H9 (cell line): ENCODE data around the gene DNAI2. TPM values are rescaled to one million over a fixed set of nuclear protein-coding genes. Genes with fewer than 3 reads are reported as not detected.

ENCODE experiments used
- DNase-seq: peaks from one replicate; pipeline ENCODE4 v3.0.0-alpha.2; 2017
- H2AFZ ChIP-seq: one replicate; pipeline ENCODE4 v1.6.1; 2013; ENCODE audit warnings: mild to moderate bottlenecking, low read length, control low read depth, moderate library complexity
- H2AK5ac ChIP-seq: 2 replicates; pipeline ENCODE4 v1.6.1; 2013; ENCODE audit warnings: low read length, control low read depth, mixed read lengths; ENCODE audit not compliant: insufficient read length
- H2BK120ac ChIP-seq: one replicate; pipeline ENCODE4 v1.6.1; 2013; ENCODE audit warnings: low read depth, mild to moderate bottlenecking, low read length, control low read depth, inconsistent platforms; ENCODE audit not compliant: poor library complexity, severe bottlenecking
- H2BK12ac ChIP-seq: 2 replicates; pipeline ENCODE4 v1.6.1; 2013; ENCODE audit warnings: low read length, control low read depth, mixed read lengths, low read depth; ENCODE audit not compliant: insufficient read length
- H2BK15ac ChIP-seq: 2 replicates; pipeline ENCODE4 v1.6.1; 2013; ENCODE audit warnings: low read depth, low read length, control low read depth
- H2BK20ac ChIP-seq: one replicate; pipeline ENCODE4 v1.6.1; 2013; ENCODE audit warnings: low read depth, mild to moderate bottlenecking, low read length, control low read depth, inconsistent platforms; ENCODE audit not compliant: poor library complexity, severe bottlenecking
- H2BK5ac ChIP-seq: 2 replicates; pipeline ENCODE4 v1.6.1; 2013; ENCODE audit warnings: low read length, control low read depth, mixed read lengths; ENCODE audit not compliant: insufficient read length
- H3K14ac ChIP-seq: 2 replicates; pipeline ENCODE4 v1.6.1; 2013; ENCODE audit warnings: low read length, control low read depth; ENCODE audit not compliant: insufficient read depth
- H3K18ac ChIP-seq: 2 replicates; pipeline ENCODE4 v1.6.1; 2013; ENCODE audit warnings: low read depth, mild to moderate bottlenecking, mixed read lengths, low read length, control low read depth; ENCODE audit not compliant: insufficient read length
- H3K23ac ChIP-seq: 2 replicates; pipeline ENCODE4 v1.6.1; 2013; ENCODE audit warnings: low read length, control low read depth, mixed read lengths, low read depth; ENCODE audit not compliant: insufficient read length
- H3K23me2 ChIP-seq: 2 replicates; pipeline ENCODE4 v1.6.1; 2013; ENCODE audit warnings: low read depth, mild to moderate bottlenecking, mixed read lengths, low read length, control low read depth; ENCODE audit not compliant: insufficient read length, poor library complexity, severe bottlenecking
- H3K27ac ChIP-seq: 2 replicates; pipeline ENCODE4 v1.5.1; 2013; ENCODE audit warnings: low read length, control low read depth, mixed read lengths, low read depth; ENCODE audit not compliant: insufficient read length
- H3K27me3 ChIP-seq: 2 replicates; pipeline ENCODE4 v1.6.1; 2013; ENCODE audit warnings: low read length, control low read depth, inconsistent platforms; ENCODE audit not compliant: insufficient read depth
- H3K4ac ChIP-seq: 2 replicates; pipeline ENCODE4 v1.6.1; 2013; ENCODE audit warnings: low read depth, mild to moderate bottlenecking, control low read depth, inconsistent platforms, low read length, moderate library complexity
- H3K4me1 ChIP-seq: 2 replicates; pipeline ENCODE4 v1.6.1; 2013; ENCODE audit warnings: low read length, control low read depth, inconsistent platforms; ENCODE audit not compliant: insufficient read depth
- H3K4me2 ChIP-seq: 2 replicates; pipeline ENCODE4 v1.6.1; 2013; ENCODE audit warnings: low read length, control low read depth, mixed read lengths; ENCODE audit not compliant: insufficient read length, insufficient read depth
- H3K56ac ChIP-seq: 2 replicates; pipeline ENCODE4 v1.6.1; 2013; ENCODE audit warnings: low read depth, mild to moderate bottlenecking, mixed read lengths, low read length, control low read depth; ENCODE audit not compliant: insufficient read length
- H3K79me1 ChIP-seq: 2 replicates; pipeline ENCODE4 v1.6.1; 2013; ENCODE audit warnings: low read depth, mild to moderate bottlenecking, moderate library complexity, low read length, control low read depth, inconsistent platforms; ENCODE audit not compliant: insufficient read depth, poor library complexity, severe bottlenecking
- H3K79me2 ChIP-seq: 2 replicates; pipeline ENCODE4 v1.6.1; 2013; ENCODE audit warnings: low read length, control low read depth, inconsistent platforms; ENCODE audit not compliant: insufficient read depth
- H3K9ac ChIP-seq: 2 replicates; pipeline ENCODE4 v1.6.1; 2013; ENCODE audit warnings: low read length, control low read depth, mixed read lengths; ENCODE audit not compliant: insufficient read length; ENCODE audit errors: extremely low read depth
- H3K9me3 ChIP-seq: one replicate; pipeline ENCODE4 v1.6.1; 2013; ENCODE audit warnings: low read depth, low read length, inconsistent platforms; ENCODE audit not compliant: control insufficient read depth
- H3T11ph ChIP-seq: one replicate; pipeline ENCODE4 v1.6.1; 2013; ENCODE audit warnings: mild to moderate bottlenecking, low read length, control low read depth, inconsistent platforms
- H4K20me1 ChIP-seq: one replicate; pipeline ENCODE4 v1.6.1; 2013; ENCODE audit not compliant: control insufficient read depth, insufficient read length, insufficient read depth
- H4K5ac ChIP-seq: 2 replicates; pipeline ENCODE4 v1.6.1; 2013; ENCODE audit warnings: low read depth, mild to moderate bottlenecking, mixed read lengths, low read length, control low read depth; ENCODE audit not compliant: insufficient read length
- H4K8ac ChIP-seq: replicated peaks from 2 replicates; pipeline ENCODE4 v1.6.1; 2013; ENCODE audit warnings: low read length, control low read depth, mixed read lengths, low read depth; ENCODE audit not compliant: insufficient read length
- H4K91ac ChIP-seq: 2 replicates; pipeline ENCODE4 v1.6.1; 2013; ENCODE audit warnings: low read depth, mild to moderate bottlenecking, moderate library complexity, mixed read lengths, low read length, control low read depth; ENCODE audit not compliant: insufficient read length
- H3K27ac Mint-ChIP-seq, 3 experiments: 2 replicates in 2 of 3; 3 replicates in 1 of 3; pipeline ENCODE4 v1.8.0; 2020 to 2021; ENCODE audit warnings: mixed read lengths in 3 of 3, mild to moderate bottlenecking in 1 of 3, moderate library complexity in 1 of 3
- H3K27me3 Mint-ChIP-seq: 2 replicates; pipeline ENCODE4 v1.8.0; 2021; ENCODE audit warnings: low read depth, mild to moderate bottlenecking, moderate library complexity, mixed read lengths
- H3K36me3 Mint-ChIP-seq, 3 experiments: 2 replicates in 2 of 3; 3 replicates in 1 of 3; pipeline ENCODE4 v1.8.0; 2020 to 2021; ENCODE audit warnings: low read depth in 3 of 3, mixed read lengths in 3 of 3; ENCODE audit not compliant: insufficient read depth in 1 of 3
- H3K4me1 Mint-ChIP-seq, 2 experiments: 2 replicates each; pipeline ENCODE4 v1.8.0; 2020; ENCODE audit warnings: mixed read lengths in 2 of 2
- H3K4me3 Mint-ChIP-seq, 2 experiments: 2 replicates in 1 of 2; 3 replicates in 1 of 2; pipeline ENCODE4 v1.8.0; 2020 to 2021; ENCODE audit warnings: mild to moderate bottlenecking in 2 of 2, mixed read lengths in 2 of 2, moderate library complexity in 1 of 2
- H3K9me3 Mint-ChIP-seq, 2 experiments: 2 replicates in 1 of 2; 3 replicates in 1 of 2; pipeline ENCODE4 v1.8.0; 2020; ENCODE audit warnings: mild to moderate bottlenecking in 2 of 2, mixed read lengths in 2 of 2, moderate library complexity in 1 of 2
- CTCF ChIP-seq: fragments of 200-600 bp; sonication (generic); conservative IDR thresholded peaks from 3 replicates; pipeline ENCODE4 v1.8.0; 2021; ENCODE audit warnings: antibody characterized with exemption, mild to moderate bottlenecking
- whole genome bisulfite sequencing: extraction: QIAGEN DNeasy Blood & Tissue Kit; methylation state at CpG from one replicate; pipeline ENCODE4 v1.1.7; 2013; ENCODE audit warnings: missing lambda C conversion rate, low lambda C conversion rate, mixed read lengths; ENCODE audit not compliant: insufficient read length; ENCODE audit errors: extremely low coverage; 5-methylcytosine and 5-hydroxymethylcytosine counted together
- total RNA-seq: library from RNA; stranded (reverse); gene quantifications from 2 replicates; pipeline ENCODE4 v1.2.1, GENCODE V29; 2021

DNAI2 gene
- total RNA-seq, 1 experiment from 2014 or later: not detected

DNA sequence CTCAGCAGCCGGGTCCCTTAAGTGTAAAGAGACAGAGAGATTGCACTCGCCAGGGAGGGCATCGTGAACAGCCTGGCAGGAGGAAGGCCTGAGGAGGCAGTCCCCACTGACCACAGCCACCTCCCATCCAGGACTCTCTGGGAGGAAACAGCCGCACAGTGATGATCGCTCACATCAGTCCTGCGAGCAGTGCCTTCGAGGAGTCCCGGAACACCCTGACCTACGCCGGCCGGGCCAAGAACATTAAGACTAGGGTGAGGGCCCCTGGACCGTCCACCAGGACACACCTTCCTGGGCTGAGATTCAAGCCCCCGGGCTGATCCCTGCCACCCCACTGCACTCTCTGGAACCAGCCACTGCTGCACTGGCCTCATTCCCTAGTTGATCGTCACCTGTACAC, 73.6 kb downstream of the DNAI2 start:
- no peak overlapping the region; a peak in 1 of 7 replicates for H3K27ac Mint-ChIP-seq
- no peaks in the 10 kb centered on the region for H4K20me1 ChIP-seq
- H3K23ac ChIP-seq: no peak overlapping the region
- no peaks in the 10 kb centered on the region for H3K9me3 Mint-ChIP-seq
- peaks cover 68% of the 10 kb centered on the region for H3K27me3 Mint-ChIP-seq
- no peak overlapping the region for H2BK120ac ChIP-seq
- no peak overlapping the region for H2BK15ac ChIP-seq
- no peaks in the 10 kb centered on the region for H3K79me1 ChIP-seq
- H4K91ac ChIP-seq: no peak overlapping the region
- H2BK20ac ChIP-seq: no peak overlapping the region
- peaks cover 3 to 15% of the 10 kb centered on the region in 2 experiments; a peak in 3 of 4 replicates for H3K4me1 Mint-ChIP-seq
- H3K14ac ChIP-seq: no peak overlapping the region
- H4K8ac ChIP-seq: no peak overlapping the region
- H2BK5ac ChIP-seq: no peak overlapping the region
- H3K23me2 ChIP-seq: no peaks in the 10 kb centered on the region
- TF ChIP-seq CTCF: no peak
- no peak overlapping the region for H3K18ac ChIP-seq
- H3K4me1 ChIP-seq: no peaks in the 10 kb centered on the region
- no peak overlapping the region for H2AFZ ChIP-seq
- H2BK12ac ChIP-seq: no peak overlapping the region
- H2AK5ac ChIP-seq: no peak overlapping the region
- H3K36me3 Mint-ChIP-seq: no peaks in the 10 kb centered on the region
- H3K4me3 Mint-ChIP-seq: no peak overlapping the region
- WGBS: no CpG with 5 or more reads among the region's 14 CpGs
- H4K5ac ChIP-seq: no peak overlapping the region
- no peak overlapping the region for H3K9ac ChIP-seq
- H3K4ac ChIP-seq: no peak overlapping the region
- H3K27ac ChIP-seq: no peak overlapping the region
- DNase-seq: no peak
- no peak overlapping the region for H3K56ac ChIP-seq
- H3T11ph ChIP-seq: no peak overlapping the region
- no peak overlapping the region for H3K4me2 ChIP-seq
- H3K27me3 ChIP-seq: peaks cover 7% of the 10 kb centered on the region; the same call in 1 of the 2 replicates
- H3K79me2 ChIP-seq: no peaks in the 10 kb centered on the region
- H3K9me3 ChIP-seq: no peaks in the 10 kb centered on the region
